UCSD-AML1 (cell line): Measurements from ENCODE around the gene CLDN17.

Experiments
- DNase-seq: peaks from one replicate; lab custom pipeline; 2025; ENCODE audit not compliant: unreplicated experiment; lab: John Stamatoyannopoulos, UW

CLDN17 gene

GRCh38 chr21:30166705-30167104 is at the start of gene CLDN17:
TSS of gene CLDN17 (minus strand) at chr21:30166805. CDS start at chr21:30166617, 188 bp downstream.
- no peak for DNase-seq

DNA sequence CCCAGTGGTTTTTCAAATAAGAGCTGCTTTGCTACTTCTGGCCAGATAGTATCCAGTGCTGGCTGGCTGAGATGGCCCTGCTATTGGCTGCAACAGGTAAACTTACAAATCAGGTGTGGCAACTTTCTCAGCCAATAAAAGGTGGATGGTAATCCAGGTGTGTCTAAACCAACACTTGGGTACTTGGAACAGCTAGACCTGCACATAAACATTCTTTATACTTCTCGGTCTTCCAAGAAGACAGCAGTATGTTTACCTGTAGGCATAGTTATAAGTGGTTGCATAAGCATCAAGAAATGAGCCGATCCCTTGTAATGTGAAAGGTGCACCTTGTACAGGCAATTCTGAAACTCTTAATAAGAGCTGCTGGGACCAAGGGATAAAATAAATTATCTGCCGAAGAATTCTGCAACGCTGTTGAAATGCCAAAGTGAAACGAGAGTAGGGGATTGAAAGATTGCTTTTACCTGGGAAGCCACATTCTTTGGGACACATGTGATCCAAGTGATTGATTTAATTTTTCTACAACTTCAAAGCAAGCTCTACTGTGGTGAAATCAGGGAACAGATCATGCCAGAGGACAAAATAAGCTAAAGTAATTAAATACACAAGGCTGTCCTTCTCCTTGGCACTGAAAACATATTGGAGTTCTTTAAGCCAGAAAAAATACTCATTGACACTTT is 49.6 kb upstream of the CLDN17 start, which contains the start of gene CLDN8:
Gene CLDN8, minus strand, starts transcription at position 57 of the 683 bp plus-strand sequence. CDS start 172 bp downstream, outside the sequence.
- DNase-seq = no peak

DNA sequence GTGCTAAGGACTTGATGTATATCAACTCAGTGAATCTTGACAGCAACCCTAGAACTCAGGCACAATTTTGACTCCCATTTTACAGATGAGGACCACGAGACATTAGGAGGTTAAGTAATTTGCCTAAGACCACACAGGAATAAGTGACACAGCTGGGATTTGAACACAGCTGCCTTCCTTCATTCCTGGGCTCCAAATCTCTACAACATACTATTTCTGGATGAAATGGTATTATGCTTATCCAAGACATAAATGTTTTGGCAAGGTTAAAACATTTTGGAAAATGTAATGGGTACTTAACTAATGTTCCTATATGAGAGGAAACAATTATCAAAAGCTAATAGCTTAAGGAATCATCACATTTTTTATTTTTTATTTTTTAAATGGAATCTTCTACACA is 44.5 kb upstream of the CLDN17 start:
- no peak for DNase-seq

GRCh38 chr21:30209601-30210000 is 43.0 kb upstream of the CLDN17 start:
- no peak for DNase-seq

DNA sequence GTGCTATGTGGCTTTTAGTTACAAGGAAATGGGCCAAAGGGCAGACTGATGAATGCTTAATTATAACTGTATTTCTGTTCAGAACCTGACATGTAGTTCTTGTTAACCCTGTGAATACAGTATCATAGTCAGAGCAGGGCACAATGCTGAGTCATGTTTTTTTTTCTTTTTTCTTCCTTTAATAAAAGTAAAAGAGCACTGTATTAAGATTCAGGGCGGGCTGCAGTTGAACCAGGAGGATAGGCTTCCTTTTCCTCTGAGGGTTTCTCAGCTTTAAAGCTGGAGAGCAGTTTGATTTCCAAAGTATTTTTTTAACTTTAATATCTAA is 40.6 kb upstream of the CLDN17 start:
- no peak for DNase-seq

GRCh38 chr21:30206551-30207251 is 40.1 kb upstream of the CLDN17 start:
- no peak for DNase-seq

GRCh38 chr21:30200000-30200399 is 33.4 kb upstream of the CLDN17 start:
- no peak for DNase-seq

DNA sequence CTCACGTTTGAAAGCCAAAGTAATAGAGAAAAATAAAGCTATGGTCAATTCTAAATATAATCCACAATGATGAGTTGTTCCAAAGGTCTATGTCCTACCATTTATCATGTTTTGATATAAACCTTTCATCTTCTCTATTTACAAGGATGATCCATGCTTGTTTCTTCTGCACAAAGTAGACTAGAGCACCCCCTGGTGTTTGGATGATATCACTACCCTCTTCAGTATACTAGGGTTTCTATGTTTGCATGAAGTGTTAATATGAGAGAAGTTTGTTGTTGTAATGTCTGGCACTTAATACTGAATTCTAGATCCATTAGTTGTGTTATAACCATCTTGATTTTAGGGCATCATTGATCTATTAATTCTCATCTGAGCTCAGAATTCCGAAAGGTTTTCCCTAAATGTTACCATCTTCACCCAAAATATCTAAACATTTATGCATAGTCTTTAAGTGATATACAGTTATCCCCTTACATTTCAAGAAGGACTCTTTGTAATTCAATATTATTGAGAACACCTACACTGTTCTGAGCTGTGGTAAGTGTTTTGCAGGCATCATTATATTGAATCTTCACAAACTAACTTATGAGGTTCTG is 28.2 kb upstream of the CLDN17 start:
- no peak for DNase-seq

- DNase-seq = no peak
Measured at GRCh38 chr21:30193201-30193600, 26.6 kb upstream of the CLDN17 start.

DNA sequence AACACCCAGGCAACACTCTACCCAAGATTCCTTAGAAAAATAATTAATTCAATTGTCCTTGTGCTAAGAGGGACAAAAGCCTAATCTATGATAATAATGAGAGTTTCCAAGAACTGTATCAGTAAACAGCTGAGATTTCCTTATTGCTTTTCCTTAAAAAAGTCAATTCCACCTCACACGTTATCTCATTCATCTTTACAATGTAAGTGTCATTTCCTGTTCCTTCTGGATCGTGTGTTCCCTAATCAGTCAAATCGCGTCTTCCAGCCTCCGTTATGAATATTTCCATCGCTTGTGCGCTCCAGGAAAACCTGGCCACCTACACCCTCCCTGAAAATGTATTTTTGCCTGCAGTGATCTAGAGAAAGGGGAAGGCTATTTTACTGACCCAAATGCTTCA is 23.9 kb upstream of the CLDN17 start:
- DNase-seq = no peak

DNA sequence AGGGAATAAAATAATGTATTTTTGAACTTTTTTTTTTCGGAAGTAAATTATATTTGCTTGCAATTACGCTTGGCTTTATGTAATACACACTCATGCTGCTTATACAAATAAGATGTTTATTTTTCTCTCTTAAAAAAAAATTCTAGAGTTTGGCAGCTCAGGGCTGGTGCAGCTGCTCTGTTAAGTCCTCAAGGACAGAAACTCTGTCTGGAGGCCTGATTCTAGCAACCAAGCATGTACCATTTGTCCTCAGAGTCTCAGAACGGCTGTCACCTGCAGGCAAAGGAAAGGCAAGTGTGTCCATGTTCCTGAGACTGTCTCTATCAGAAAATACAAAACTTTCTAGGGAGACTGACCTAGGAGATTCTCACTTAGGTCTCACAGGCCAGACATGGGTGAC is 23.2 kb upstream of the CLDN17 start:
- no peak for DNase-seq

DNA sequence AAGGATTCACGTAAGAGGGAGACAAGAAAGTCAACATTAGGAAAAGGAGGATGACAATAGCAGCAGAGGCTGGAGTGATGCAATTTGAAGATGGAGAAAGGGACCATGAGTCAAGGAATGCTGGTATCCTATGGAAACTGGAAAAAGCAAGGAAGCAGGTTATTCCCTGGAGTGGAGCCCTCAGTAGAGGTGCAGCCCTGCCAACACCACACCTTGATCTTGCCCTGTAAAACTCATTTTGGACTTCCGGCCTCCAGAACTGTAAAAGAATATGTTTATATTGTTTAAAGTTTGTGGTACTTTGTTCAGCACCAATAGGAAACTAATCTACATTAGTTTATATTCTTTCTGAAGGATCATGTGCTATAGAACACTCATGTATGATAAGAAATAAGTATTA is 19.6 kb upstream of the CLDN17 start:
- no peak for DNase-seq

- no peak for DNase-seq
Measured at GRCh38 chr21:30168086-30168485, 1.5 kb upstream of the CLDN17 start.

DNA sequence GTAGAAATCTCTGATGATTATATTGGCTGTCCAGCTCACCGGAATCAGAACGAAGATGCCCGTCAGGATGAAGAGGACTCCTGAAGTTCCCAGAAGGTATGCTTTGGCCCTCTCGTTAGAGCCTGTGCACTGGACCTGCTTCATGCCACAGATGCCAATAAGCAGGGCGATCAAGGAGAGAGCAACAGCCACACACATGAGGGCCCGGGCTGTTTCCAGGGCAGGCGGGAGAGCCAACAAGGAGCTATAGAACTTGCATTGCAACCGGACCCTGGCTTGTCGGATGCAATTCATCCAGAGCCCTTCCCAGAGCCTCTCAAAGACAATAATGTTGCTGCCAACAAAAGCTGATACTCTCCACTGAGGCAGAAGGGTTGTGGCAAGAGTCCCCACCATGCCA is 434 bp downstream of the CLDN17 start:
- DNase-seq = no peak

DNA sequence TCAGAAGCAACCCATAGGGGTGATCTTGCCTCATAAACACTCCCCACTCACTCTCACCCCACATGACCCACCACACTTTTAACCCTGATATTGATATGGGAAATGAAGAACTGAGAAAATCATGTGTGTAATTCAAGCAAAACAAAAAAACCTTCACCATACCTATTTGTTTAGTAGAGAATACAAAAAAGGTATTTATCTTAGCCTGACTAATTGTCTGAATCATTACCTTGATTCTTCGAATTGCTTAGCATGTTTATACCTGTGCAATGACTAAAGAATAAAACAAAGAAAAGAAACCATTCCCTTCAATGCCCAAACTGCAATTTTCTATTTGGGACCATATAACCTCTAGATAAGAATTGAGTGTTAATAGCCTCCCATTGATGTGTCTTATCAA is 1.8 kb downstream of the CLDN17 start:
- DNase-seq = no peak

DNA sequence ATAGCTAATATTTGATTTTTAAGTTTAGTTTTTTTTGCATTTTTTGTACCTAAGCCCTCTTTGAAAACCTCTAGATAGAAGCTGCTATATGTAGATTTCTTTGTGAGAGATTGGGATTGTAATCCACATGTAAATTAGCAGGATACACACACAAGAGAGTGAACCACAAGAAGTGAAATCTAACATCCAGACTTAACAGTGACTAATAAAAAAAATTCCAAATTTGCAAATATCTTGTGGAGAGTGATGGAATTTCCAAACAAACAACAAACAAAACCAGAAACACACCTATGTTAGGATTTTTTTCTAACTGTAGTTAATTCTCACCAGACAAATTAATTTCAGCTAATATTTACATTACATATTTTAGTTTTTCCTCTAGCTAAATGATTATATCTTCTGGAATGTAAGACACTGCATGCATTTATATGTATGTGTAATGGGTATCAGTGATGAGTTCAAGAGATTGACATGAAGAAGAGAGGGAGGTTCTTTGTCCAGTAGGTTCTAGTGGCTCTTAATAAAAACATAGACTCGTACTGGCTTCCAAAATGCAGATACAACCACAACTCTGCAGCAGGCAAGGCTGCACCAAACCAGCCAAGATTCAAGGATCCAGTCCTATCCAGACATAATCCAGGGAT is 12.8 kb downstream of the CLDN17 start:
- no peak for DNase-seq

DNA sequence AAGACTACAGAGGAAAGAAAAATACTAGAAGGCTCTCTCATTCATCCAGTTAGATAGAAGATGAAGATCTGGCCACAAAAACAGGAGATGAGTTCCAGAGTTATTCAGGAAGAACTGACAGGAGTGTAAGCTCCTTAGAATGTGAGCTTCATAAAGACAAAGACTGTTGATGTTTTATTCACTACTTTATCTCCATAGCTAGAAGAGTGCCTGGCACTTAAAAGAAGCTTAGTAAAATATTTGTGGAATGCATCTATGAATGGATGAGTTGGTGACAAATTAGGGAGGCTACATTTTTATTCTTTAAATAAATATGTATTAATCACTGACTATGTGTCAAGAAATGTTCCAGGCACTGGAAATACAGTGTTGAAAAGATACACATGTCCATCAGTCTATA is 13.8 kb downstream of the CLDN17 start:
- DNase-seq = no peak

DNA sequence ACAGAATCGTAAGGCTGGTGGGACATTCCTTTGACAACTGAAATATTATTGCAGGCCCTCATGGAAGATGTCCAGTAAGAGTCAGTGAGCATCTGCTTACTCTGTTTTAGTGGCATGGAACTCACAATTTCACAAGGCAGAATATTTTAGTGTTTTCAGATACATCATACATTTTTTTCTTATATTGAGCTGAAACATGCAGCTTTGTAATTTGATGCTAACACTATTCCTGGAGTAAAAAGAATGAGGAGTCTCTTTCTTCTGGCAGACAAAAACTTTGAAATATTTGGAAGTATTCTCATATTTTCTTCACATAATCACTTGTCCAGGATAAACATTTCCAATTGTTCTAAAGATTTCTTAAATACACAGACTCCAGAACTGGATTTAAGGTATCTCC is 17.7 kb downstream of the CLDN17 start:
- no peak for DNase-seq

GRCh38 chr21:30146558-30147282 is 19.9 kb downstream of the CLDN17 start:
- DNase-seq = no peak

DNA sequence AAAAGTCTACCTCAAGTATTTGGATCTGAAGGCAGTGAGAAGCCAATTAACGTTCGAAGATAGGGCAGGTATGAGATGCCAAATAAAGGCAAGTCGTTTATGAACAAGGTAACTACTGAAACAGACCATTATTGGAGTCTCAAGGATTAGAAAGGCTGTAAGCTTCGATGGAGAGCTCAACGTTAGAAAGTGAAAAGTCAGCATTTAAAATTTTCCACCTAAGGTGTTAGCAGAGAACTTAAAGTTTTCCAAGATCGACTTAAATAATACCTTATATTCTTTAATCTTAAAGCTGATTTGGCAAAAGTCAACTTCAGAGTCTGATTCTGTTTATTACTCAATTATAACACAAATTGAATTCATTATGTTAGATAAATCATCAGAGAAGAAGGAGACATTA is 28.1 kb downstream of the CLDN17 start:
- no peak for DNase-seq

- no peak for DNase-seq
Measured at GRCh38 chr21:30129246-30129645, 37.4 kb downstream of the CLDN17 start.
